NCI-H2196 (cell line): ENCODE results near the gene TMEM168.
"Not testable (repeated sequence)": the region's sequence is repeated elsewhere in the genome, so short reads cannot be mapped to it uniquely, and the experiment has no call there.

Source experiments
- DNase-seq: peaks from one replicate; lab custom pipeline; 2025; ENCODE audit not compliant: unreplicated experiment; lab: John Stamatoyannopoulos, UW

Gene TMEM168

GRCh38 chr7:112782498-112782897, 7.7 kb downstream of the TMEM168 start:
- DNase-seq, result no peak

- no peak for DNase-seq
Observed at GRCh38 chr7:112781558-112781957, 8.6 kb downstream of the TMEM168 start.

GRCh38 chr7:112781110-112781509, 9.1 kb downstream of the TMEM168 start:
- DNase-seq, result no peak

- no peak for DNase-seq
Observed at GRCh38 chr7:112779667-112780066, 10.5 kb downstream of the TMEM168 start.

DNA sequence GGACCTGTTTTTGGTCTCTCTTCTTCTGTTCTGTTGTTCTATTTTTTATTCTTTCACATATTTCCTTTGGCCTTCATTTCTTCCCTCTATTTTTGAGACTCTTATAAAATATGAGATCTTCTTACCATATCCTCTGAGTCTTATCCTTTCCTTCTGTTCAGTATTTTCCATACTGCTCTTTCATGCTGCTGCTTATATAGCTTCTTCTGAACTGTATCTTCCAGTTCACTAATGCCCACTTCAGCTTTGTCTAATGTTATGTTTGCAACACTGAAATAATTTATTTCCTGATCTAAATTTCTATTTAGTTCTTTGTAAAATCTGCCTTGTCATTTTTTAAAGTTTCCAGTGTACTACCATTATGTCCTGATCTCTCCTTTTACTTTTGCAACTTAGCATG, 12.8 kb downstream of the TMEM168 start:
- no peak for DNase-seq

- DNase-seq, result no peak
Observed at GRCh38 chr7:112771166-112771565, 19.0 kb downstream of the TMEM168 start.

GRCh38 chr7:112770051-112770450, 20.1 kb downstream of the TMEM168 start:
- no peak for DNase-seq

DNA sequence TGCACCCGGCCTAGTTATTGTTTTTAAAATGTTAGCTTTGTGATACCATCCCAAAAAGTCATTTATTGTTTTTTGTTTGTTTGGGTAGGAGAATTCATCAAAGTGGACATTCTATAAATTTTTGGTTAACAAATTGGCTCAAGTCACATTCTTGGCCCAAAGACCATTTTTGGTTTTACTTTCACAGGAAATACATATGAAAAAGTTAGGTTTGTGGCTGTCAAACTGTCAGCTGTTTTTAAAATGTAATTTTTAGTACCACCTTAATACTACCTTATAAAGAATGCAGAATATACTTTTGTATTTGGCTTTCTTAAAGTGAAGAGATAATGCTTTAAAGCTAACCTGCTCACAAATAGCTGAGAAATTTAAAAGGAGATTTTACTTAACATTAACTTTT, 25.1 kb downstream of the TMEM168 start:
- DNase-seq, result no peak

DNA sequence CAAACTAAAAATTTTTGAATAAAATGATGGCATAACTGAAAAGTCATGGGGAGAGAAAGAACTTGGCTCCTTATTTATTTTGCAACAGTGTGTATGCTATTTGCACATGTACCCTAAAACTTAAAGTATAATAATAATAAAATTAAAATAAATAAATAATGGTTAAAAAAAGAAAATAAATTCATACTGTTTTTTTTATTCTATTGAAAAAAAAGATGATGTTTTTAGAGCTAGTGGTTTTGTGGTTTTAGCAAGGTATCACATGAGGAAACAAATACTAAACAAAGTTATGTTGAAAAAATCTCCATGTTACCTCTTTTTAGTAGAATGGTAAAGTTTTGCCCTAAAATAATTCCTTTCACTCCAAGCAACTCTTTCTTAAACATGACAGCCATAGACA, 26.2 kb downstream of the TMEM168 start:
- no peak for DNase-seq

- no peak for DNase-seq
Observed at GRCh38 chr7:112763298-112763697, 26.9 kb downstream of the TMEM168 start.

DNA sequence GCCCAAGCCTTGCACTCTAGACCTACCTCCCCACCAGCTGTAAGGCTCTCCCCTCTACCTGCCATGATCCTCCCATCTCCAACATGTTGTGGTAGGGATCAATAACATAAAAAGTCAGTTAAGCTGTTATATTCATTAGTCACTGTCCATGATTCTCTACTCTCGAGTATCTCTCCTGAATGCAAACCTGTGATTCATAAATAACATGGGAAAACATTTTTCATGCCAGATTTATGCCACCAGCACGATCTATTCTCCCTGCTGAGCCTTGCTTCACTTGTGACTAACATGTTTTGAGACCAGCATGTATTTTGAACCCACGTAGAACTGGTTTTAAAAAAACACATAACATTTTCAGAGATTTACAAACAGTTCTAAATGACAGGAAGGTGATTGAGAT, 30.3 kb downstream of the TMEM168 start:
- DNase-seq, result no peak

DNA sequence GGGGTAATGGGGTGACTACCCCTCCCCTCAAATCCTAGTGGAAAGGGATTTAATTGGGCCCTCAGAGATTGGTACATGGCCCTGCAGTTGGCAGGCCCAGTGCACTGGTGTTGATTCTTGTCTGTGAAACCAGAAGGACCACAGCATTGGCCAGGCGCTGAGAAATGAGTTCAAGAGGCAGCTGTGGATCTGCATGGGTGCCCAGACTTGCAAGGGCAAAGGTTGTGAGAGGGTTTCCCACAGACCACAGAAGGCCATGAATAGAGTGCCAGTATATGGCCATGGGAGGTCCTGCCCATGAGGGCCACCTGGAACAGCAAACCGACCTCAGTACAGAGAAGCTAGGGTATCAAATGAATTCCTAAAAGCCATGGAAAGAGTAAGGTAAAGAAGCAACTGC, 32.9 kb downstream of the TMEM168 start:
- no peak for DNase-seq

- DNase-seq, result no peak
Observed at GRCh38 chr7:112753298-112753697, 36.9 kb downstream of the TMEM168 start.

DNA sequence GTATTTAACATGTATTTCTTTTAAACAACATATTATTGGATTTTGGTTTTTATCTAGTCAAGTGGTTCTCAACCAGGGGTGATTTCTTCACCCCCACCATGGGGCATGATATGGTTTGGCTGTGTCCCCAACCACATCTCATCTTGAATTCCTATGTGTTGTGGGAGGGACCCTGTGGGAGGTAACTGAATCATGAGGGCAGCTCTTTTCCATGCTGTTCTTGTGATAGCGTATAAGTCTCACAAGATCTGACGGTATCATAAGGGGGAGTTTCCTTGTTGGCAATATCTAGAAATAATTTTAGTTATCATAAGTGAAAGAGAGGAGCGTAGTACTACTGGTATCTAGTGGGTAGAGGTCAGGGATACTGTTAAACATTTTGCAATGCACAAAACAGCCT, 37.6 kb downstream of the TMEM168 start:
- no peak for DNase-seq

DNA sequence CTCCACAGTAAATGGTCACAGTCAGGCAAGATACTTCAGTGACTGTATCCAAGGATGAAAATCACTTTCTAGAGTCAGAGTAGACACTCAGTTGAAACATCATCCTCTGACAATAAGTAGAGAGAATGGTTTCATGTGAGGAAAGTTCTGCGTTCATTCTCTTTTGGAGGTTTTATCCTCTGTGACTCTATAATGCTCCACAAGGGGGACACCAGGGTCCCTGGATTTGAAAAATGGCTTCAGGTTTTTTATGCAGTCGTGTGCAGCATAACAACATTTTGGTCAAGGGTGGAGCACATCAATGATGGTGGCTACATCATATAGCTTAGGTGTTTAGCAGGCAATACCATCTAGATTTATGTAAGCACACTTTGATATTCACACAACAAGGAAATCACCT, 40.4 kb downstream of the TMEM168 start:
- no peak for DNase-seq

DNA sequence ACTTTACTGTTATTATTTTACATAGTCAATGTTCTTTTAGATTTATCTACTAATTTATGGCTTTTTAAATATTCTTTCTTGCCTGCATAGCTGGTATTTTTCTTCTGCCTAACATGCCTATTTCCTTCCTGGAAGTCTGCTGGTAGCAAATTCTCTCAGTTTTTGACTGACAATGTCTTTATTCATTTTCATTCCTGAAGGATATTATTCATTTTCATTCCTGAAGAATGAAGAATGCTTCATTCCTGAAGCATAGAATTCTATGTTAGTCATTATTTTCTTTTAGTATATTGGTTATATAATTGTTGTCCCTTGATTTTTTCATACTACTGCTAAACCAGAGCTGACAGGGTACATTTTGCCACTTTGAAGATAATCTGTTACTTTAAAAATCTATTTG, 41.8 kb downstream of the TMEM168 start:
- DNase-seq, result no peak

DNA sequence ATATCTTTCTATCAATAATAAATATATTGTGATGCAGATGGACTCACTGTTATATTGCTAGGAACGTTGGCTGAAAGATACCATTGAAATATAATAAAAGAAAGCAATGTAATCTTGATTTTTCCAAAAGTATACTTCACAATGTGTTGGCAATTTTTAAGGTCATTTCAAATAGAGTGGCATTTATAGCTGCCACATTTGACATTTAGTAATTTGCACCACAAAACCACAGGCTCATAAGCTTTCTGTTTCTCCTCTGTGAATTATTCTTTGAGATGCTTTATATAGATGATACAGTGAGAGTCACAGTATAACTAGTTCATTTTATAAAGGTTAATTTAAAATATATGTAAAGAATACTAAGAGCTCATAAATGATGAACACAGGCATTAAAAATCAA, 44.6 kb downstream of the TMEM168 start:
- DNase-seq, result no peak

- no peak for DNase-seq
Observed at GRCh38 chr7:112744818-112745217, 45.4 kb downstream of the TMEM168 start.

DNA sequence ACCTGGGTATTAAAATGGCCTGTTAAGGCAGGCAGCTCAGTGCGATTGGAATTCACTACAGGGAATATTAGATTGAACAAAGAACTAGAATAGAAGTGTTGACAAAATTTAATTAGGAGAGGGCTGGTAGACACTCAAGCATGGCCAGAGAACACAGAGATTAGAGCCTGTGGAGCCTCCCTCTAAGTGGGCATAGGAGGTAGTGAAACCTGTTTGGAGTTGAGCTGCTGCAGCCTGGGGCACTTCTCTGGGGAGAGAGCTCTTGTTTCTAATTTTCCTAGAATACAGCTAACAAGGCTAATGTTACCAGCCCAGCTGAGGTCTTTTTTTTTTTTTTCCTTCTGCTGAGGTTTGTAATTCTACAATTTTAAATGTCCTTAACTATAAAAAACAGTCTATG, 46.4 kb downstream of the TMEM168 start:
- no peak for DNase-seq

- no peak for DNase-seq
Observed at GRCh38 chr7:112740667-112741066, 49.5 kb downstream of the TMEM168 start.

DNA sequence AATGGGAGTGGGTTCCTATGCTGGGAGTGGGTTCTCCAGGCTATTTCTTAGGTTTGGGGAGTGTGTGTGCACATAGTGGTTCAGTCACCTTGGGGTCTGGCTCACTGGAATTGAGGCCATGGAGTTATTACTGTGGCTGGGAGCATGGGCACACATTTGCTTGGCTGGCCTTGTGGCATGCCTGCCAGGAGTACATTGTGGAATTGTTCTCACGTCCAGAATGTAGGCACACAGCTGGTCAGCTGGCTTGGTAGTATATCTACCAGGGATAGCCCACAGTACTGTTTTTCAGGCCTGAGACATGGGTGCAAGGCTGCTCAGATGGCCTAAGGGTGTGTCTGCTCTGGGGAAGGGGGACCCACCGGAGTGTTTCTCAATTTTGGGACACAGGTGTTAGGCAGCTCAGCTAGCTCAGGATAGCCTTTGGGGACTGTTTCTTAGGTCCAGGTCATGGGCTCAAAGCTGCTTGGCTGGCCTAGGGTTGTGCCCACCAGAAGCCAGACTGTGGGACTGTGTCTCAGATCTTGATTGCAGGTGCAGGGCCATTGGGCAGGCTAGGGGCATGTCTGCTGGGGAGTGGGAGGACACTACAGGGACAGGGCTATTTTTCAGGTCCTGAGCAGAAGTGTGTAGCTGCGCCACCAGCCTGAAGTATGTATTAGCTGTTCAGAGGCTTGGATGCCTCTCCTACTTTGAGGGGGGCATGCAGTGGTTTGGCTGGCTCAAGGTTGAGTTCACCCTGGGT, 50.6 kb downstream of the TMEM168 start:
- no peak for DNase-seq

DNA sequence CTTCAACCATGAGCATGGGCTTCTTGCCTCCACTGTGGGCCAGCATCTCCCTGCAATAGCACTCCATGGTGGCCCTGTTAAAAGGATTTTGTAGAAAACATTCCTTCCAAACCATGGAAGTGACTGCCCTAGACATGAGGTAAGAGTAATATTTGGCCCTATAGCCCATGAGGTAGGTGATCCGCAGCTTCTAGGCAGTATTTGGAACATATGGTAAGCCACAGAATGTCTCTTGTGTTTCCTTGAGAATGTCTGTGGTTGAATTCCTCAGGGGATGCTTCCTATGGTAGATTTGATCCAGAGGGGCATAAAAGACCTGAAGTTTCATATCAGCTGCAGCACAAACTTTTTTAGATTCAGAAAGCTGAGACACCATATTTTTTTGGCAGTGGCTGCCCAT, 54.9 kb downstream of the TMEM168 start:
- no peak for DNase-seq

- DNase-seq, result not testable (repeated sequence)
Observed at GRCh38 chr7:112731324-112731723, 58.9 kb downstream of the TMEM168 start.
